Gastrocnemius medialis (tissue), 4 donors: ENCODE results near the gene ASB10.

ENCODE experiments used
- POLR2A ChIP-seq, 2 donors: fragments of 450-650 bp; IDR thresholded peaks; one replicate each; pipeline ENCODE4 v1.6.1; 2017; ENCODE audit warnings: antibody characterized with exemption in 2 of 2, mild to moderate bottlenecking in 2 of 2, moderate library complexity in 2 of 2
- TF ChIP-seq, protein P1 (sequence below), 5 experiments: fragments of 450-650 bp in 3 of 5; fragments of 200-600 bp in 2 of 5; sonication (generic) in 2 of 5; IDR thresholded peaks in 4 of 5; conservative IDR thresholded peaks in 1 of 5; 1 replicate in 4 of 5; 2 replicates in 1 of 5; pipeline ENCODE4 v1.5.1; 2016 to 2019; ENCODE audit warnings: antibody characterized with exemption in 5 of 5, mild to moderate bottlenecking in 3 of 5, moderate library complexity in 3 of 5

DNA sequence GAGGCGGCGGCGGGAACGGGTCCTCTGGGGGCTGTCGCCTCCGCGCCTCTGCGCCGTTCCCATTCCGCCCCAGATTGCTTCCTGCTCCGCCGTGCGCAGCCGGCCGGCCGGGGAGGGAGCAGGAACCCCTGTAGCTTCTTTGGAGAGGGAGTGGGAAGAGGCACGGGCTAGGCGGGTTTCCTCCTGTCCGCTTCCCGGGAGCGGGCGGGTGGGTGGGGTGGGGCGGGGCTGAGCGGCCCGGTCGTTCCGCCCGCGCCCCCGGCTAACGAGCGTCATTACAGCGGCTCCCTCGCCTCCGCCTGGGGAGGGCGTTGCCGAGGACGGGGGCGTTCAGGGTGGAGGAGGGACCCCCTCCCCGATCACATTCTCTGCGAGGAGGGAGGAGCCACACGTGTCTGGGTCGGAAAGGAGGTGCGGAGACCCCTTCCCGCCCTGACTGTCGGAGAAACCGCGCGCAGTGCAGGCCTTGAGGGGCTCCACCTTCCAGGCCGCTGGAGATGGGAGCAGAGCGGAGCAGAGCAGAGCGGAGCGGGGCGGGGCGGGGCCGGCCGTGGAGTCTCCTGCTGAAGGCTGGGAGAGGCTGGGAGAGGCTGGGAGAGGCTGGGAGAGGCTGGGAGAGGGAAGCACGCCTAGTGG, 61.1 kb downstream of the ASB10 start:
- TF ChIP-seq, protein P1, sequence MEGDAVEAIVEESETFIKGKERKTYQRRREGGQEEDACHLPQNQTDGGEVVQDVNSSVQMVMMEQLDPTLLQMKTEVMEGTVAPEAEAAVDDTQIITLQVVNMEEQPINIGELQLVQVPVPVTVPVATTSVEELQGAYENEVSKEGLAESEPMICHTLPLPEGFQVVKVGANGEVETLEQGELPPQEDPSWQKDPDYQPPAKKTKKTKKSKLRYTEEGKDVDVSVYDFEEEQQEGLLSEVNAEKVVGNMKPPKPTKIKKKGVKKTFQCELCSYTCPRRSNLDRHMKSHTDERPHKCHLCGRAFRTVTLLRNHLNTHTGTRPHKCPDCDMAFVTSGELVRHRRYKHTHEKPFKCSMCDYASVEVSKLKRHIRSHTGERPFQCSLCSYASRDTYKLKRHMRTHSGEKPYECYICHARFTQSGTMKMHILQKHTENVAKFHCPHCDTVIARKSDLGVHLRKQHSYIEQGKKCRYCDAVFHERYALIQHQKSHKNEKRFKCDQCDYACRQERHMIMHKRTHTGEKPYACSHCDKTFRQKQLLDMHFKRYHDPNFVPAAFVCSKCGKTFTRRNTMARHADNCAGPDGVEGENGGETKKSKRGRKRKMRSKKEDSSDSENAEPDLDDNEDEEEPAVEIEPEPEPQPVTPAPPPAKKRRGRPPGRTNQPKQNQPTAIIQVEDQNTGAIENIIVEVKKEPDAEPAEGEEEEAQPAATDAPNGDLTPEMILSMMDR (IDR thresholded peaks at IDR 0.05 in 4 of 5, conservative IDR thresholded peaks at IDR 0.05 in 1 of 5) = no peak
- no peak for TF ChIP-seq POLR2A (IDR thresholded peaks at IDR 0.05)
